HG03571 (cell line): ENCODE measurements around the gene GET3.
A peak's percentile ranks its signal among the peaks of the same experiment; 100 is the strongest.

ENCODE experiments used
- ATAC-seq: cut with Tn5 transposase; IDR thresholded peaks from one replicate; pipeline ENCODE4 v1.9.1; 2021; ENCODE audit not compliant: unreplicated experiment

Gene GET3

GRCh38 chr19:12750851-12751250 is 13.6 kb downstream of the GET3 start:
- no peak for ATAC-seq

GRCh38 chr19:12751635-12752034 is 14.3 kb downstream of the GET3 start, which contains the start of gene BEST2:
Gene BEST2, plus strand, starts transcription at chr19:12751791. Its CDS starts 802 bp downstream, at chr19:12752593.
- no peak for ATAC-seq

GRCh38 chr19:12752056-12752781 is 14.9 kb downstream of the GET3 start:
- no peak for ATAC-seq

GRCh38 chr19:12754465-12755196 is 17.3 kb downstream of the GET3 start:
- no peak for ATAC-seq

GRCh38 chr19:12756150-12756883 is 19.0 kb downstream of the GET3 start:
- no peak for ATAC-seq

GRCh38 chr19:12757544-12758274 is 20.4 kb downstream of the GET3 start:
- ATAC-seq: no peak

GRCh38 chr19:12759686-12760085 is 22.4 kb downstream of the GET3 start:
- no peak for ATAC-seq

- ATAC-seq: no peak
Observed at GRCh38 chr19:12763100-12763499, 25.8 kb downstream of the GET3 start.

GRCh38 chr19:12764698-12765097 is 27.4 kb downstream of the GET3 start:
- ATAC-seq: no peak

- no peak for ATAC-seq
Observed at GRCh38 chr19:12766051-12766521, 28.8 kb downstream of the GET3 start.

- no peak for ATAC-seq
Observed at GRCh38 chr19:12767150-12767549, 29.9 kb downstream of the GET3 start.

GRCh38 chr19:12767666-12768065 is 30.4 kb downstream of the GET3 start:
- ATAC-seq: no peak

- ATAC-seq: no peak
Observed at GRCh38 chr19:12769689-12770088, 32.4 kb downstream of the GET3 start.

- ATAC-seq: no peak
Observed at GRCh38 chr19:12770922-12771321, 33.6 kb downstream of the GET3 start.

- no peak for ATAC-seq
Observed at GRCh38 chr19:12772323-12772722, 35.0 kb downstream of the GET3 start.

- no peak for ATAC-seq
Observed at GRCh38 chr19:12773571-12773970, 36.3 kb downstream of the GET3 start.

GRCh38 chr19:12774588-12775555 is 37.6 kb downstream of the GET3 start, which contains the start of gene HOOK2:
Gene HOOK2, minus strand, starts transcription at chr19:12775552. Its CDS starts 103 bp downstream, at chr19:12775449.
- peak; percentile 2 for ATAC-seq

GRCh38 chr19:12777217-12778016 is 40.1 kb downstream of the GET3 start:
- ATAC-seq: no peak
